Measurements from ENCODE around the gene GALM.

- no peak for TF ChIP-seq POLR2AphosphoS5 (IDR thresholded peaks at IDR 0.05; ENCODE audit: low read depth, low read length)
- TF ChIP-seq TAF1 (IDR thresholded peaks at IDR 0.05; ENCODE audit: borderline replicate concordance, insufficient read depth, low read length): no peak
- TF ChIP-seq REST (IDR thresholded peaks at IDR 0.05; ENCODE audit: insufficient read depth in 1 of 2, low read depth in 2 of 2, low read length in 2 of 2): no peak
Measured at GRCh38 chr2:38763728-38764127, 97.8 kb downstream of the GALM start.

All from PFSK-1 (cell line).